ENCODE results near the gene PPAN. TPM values are rescaled to one million over a fixed set of nuclear protein-coding genes. Genes with fewer than 3 reads are reported as not detected.

The PPAN gene
- total and polyA plus RNA-seq, 7 donors, result 29.3 to 93.4 (median 60.8) TPM

DNA sequence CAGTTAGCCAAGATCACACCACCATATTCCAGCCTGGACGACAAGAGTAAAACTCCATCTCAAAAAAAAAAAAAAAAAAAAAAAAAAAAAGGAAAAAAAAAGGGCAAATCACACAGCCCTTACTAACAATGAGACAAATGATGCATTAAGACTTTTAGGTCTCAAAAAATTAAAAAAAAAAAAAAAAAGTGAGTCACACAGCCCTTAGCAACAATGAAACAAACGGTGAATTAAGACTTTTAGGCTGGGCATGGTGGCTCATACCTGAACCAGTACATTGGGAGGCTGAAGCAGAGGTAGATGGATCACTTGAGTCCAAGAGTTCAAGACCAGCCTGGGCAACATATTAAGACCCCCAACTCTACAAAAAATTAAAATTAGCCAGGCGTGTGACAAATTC, 45.9 kb downstream of the PPAN start:
- 80 to 89% (median 86%) methylated on average over 3 of the region's 3 CpGs for WGBS, 3 donors
- Histone ChIP-seq H3K9me3 (no peaks in the 10 kb centered on the region), H3K27ac (no peak overlapping the region), H3K36me3 (ENCODE audit: insufficient read depth in 1 of 2, low read depth in 1 of 2) (peaks cover 4 to 88% of the 10 kb centered on the region in 2 donors), H3K27me3 (ENCODE audit: insufficient read depth in 3 of 3, low read length in 2 of 3) (no peaks in the 10 kb centered on the region), H3K4me3 (no peak overlapping the region), H3K4me1 (no peaks in the 10 kb centered on the region)
- DNase-seq (no peak), ATAC-seq (no peak)
- intact Hi-C loops (cut with DNase I), result no loop called here
- TF ChIP-seq, protein P1, sequence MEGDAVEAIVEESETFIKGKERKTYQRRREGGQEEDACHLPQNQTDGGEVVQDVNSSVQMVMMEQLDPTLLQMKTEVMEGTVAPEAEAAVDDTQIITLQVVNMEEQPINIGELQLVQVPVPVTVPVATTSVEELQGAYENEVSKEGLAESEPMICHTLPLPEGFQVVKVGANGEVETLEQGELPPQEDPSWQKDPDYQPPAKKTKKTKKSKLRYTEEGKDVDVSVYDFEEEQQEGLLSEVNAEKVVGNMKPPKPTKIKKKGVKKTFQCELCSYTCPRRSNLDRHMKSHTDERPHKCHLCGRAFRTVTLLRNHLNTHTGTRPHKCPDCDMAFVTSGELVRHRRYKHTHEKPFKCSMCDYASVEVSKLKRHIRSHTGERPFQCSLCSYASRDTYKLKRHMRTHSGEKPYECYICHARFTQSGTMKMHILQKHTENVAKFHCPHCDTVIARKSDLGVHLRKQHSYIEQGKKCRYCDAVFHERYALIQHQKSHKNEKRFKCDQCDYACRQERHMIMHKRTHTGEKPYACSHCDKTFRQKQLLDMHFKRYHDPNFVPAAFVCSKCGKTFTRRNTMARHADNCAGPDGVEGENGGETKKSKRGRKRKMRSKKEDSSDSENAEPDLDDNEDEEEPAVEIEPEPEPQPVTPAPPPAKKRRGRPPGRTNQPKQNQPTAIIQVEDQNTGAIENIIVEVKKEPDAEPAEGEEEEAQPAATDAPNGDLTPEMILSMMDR (IDR thresholded peaks at IDR 0.05), result no peak

DNA sequence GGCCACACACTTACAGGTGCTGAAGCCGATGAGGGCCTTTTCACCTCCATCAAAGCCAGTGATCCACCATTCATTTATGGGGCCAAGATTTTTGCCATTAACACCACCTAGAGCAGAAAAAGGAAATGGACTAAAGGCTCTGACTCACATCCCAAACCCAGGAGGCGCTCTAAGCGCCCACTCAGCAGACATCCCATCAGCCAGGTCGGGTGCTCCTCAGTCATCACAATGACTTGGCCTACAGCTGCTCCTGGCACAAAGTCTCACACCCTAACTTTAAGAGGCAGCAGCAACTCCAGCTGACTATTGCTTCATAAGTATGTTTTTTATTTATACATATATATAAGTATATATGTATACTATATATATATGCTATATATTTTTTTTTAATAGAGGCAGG, 49.7 kb downstream of the PPAN start:
- H3K4me1 ChIP-seq, result no peaks in the 10 kb centered on the region
- whole genome bisulfite sequencing, 3 donors, result 89 to 96% (median 93%) methylated on average over 4 of the region's 4 CpGs
- H3K27me3 ChIP-seq (ENCODE audit: insufficient read depth in 3 of 3, low read length in 2 of 3), result no peaks in the 10 kb centered on the region
- no peak for ATAC-seq
- H3K27ac ChIP-seq, result no peak overlapping the region
- intact Hi-C loops (cut with DNase I), result loop anchor here in 1 of 2 donors (2.0 kb wide), 1 partner anchor 225 kb away; no protein-coding TSS in a partner anchor
- no peak for DNase-seq
- TF ChIP-seq, protein P1 (IDR thresholded peaks at IDR 0.05), result no peak
- no peaks in the 10 kb centered on the region for H3K9me3 ChIP-seq
- peaks cover 0 to 95% of the 10 kb centered on the region in 2 donors for H3K36me3 ChIP-seq (ENCODE audit: insufficient read depth in 1 of 2, low read depth in 1 of 2)
- H3K4me3 ChIP-seq, result no peak overlapping the region

DNA sequence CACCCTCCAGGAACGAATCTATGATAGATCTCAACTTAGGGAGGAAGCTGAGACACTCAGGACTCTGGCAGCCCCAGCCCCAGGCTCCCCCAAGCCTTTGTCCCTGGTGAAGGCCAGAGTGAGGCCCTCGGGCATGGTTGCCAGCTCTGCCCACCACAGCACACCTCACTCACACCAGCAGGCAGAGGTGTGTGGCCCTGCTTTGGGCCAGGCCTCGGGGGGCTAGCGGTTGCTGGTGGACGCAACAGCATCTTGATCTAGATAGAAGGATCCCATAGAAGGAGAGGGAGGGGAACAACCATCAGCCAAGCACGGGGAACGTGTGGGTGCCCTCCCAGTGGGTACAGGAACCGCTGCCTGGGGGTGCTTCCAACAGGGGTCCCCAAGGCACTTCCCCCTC, 51.9 kb downstream of the PPAN start:
- no peak for ATAC-seq
- TF ChIP-seq, protein P1 (IDR thresholded peaks at IDR 0.05), result no peak

DNA sequence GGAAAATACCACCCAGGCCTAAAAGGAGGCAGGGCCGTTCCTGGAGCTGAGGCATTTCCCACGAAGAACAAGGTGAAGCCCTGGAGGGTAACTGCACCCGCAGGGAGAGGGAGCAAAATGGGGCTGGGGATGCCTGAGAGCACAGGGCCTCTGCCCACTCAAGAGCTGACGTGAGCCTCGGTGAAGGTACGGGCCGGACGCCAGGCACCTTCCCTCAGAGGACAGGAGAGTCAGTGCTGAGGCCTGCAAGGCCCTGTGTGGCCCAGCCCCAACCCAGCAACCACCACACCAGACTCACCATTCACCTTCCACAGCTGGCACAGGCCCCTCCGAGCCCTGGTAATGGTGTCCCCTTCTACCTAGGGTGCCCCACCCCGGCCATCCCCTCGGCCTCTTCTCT, 52.3 kb downstream of the PPAN start:
- Histone ChIP-seq H3K4me3 (no peak overlapping the region), H3K27me3 (ENCODE audit: insufficient read depth in 3 of 3, low read length in 2 of 3) (no peaks in the 10 kb centered on the region), H3K9me3 (no peaks in the 10 kb centered on the region), H3K27ac (no peak overlapping the region), H3K36me3 (ENCODE audit: insufficient read depth in 1 of 2, low read depth in 1 of 2) (peaks cover 0 to 98% of the 10 kb centered on the region in 2 donors), H3K4me1 (no peaks in the 10 kb centered on the region)
- ATAC-seq, result no peak
- TF ChIP-seq, protein P1 (IDR thresholded peaks at IDR 0.05), result no peak
- no peak for DNase-seq
- intact Hi-C loops (cut with DNase I), result no loop called here
- WGBS, 3 donors, result 93 to 97% (median 97%) methylated on average over 11 of the region's 11 CpGs

More for the DNA sequence above, 51.9 kb downstream of the PPAN start:
- 94 to 98% (median 94%) methylated on average over 8 of the region's 8 CpGs for WGBS, 3 donors
- intact Hi-C loops (cut with DNase I), result no loop called here
- peaks cover 0 to 98% of the 10 kb centered on the region in 2 donors for H3K36me3 ChIP-seq (ENCODE audit: insufficient read depth in 1 of 2, low read depth in 1 of 2)
- no peak overlapping the region for H3K27ac ChIP-seq
- H3K9me3 ChIP-seq, result no peaks in the 10 kb centered on the region
- H3K27me3 ChIP-seq (ENCODE audit: insufficient read depth in 3 of 3, low read length in 2 of 3), result no peaks in the 10 kb centered on the region
- no peak for DNase-seq
- H3K4me3 ChIP-seq, result no peak overlapping the region
- no peaks in the 10 kb centered on the region for H3K4me1 ChIP-seq

DNA sequence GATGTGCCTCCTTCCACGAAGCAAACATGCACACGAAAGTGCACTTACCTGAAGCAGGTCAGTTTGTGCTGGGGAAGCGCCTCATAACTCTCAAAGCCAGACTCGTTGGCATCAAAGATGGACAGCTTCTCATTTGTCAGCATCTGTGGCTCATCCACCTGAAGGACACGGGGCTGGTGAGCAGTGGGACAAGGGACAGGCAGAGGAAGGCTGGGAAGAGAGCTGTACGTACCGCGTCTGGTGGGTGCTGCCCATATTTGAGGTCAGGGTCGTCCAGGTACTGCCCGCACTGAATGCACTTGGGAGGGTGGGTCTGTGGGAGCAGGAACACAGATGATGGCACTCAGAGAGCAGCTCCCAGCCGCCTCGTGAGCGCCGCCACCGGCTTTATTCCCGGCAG, 53.4 kb downstream of the PPAN start:
- 93 to 98% (median 94%) methylated on average over 16 of the region's 16 CpGs for WGBS, 3 donors
- no peaks in the 10 kb centered on the region for H3K9me3 ChIP-seq
- H3K36me3 ChIP-seq (ENCODE audit: insufficient read depth in 1 of 2, low read depth in 1 of 2), result peaks cover 0 to 97% of the 10 kb centered on the region in 2 donors
- ATAC-seq, result no peak
- no peak overlapping the region for H3K27ac ChIP-seq
- intact Hi-C loops (cut with DNase I), result no loop called here
- DNase-seq, result no peak
- no peak overlapping the region for H3K4me3 ChIP-seq
- H3K27me3 ChIP-seq (ENCODE audit: insufficient read depth in 3 of 3, low read length in 2 of 3), result no peaks in the 10 kb centered on the region
- no peaks in the 10 kb centered on the region for H3K4me1 ChIP-seq
- TF ChIP-seq, protein P1 (IDR thresholded peaks at IDR 0.05), result no peak

Data from psoas muscle (tissue), 8 donors.